GM19023 (cell line): ENCODE data around the gene MCTP1.
"Not testable (repeated sequence)": the region's sequence is repeated elsewhere in the genome, so short reads cannot be mapped to it uniquely, and the experiment has no call there.

Experiments
- ATAC-seq: cut with Tn5 transposase; IDR thresholded peaks from one replicate; pipeline ENCODE4 v1.9.1; 2021; ENCODE audit warnings: mild to moderate bottlenecking, moderate library complexity; ENCODE audit not compliant: unreplicated experiment

Gene MCTP1

GRCh38 chr5:95042037-95042436 is 242.9 kb downstream of the MCTP1 start:
- no peak for ATAC-seq

- ATAC-seq, result no peak
Observed at GRCh38 chr5:95035891-95036685, 248.8 kb downstream of the MCTP1 start.

DNA sequence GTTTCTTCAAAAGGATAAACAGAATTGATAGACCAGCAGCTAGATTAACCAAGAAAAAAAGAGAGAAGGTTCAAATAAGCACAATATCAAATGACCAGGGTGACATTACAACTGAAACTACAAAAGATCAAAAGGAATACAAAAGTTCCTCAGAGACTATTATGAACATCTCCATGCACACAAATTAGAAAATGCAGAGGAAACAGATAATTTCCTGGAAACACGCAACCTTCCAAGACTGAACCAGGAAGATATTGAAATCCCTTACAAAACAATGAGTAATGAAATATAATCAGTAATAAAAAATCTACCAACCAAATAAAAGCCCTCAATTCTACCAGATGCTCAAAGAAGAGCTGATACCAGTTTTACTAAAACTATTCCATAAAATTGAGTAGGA is 252.1 kb downstream of the MCTP1 start:
- ATAC-seq, result no peak

- no peak for ATAC-seq
Observed at GRCh38 chr5:95029569-95030366, 255.1 kb downstream of the MCTP1 start.

GRCh38 chr5:95027775-95028174 is 257.1 kb downstream of the MCTP1 start:
- ATAC-seq, result no peak

DNA sequence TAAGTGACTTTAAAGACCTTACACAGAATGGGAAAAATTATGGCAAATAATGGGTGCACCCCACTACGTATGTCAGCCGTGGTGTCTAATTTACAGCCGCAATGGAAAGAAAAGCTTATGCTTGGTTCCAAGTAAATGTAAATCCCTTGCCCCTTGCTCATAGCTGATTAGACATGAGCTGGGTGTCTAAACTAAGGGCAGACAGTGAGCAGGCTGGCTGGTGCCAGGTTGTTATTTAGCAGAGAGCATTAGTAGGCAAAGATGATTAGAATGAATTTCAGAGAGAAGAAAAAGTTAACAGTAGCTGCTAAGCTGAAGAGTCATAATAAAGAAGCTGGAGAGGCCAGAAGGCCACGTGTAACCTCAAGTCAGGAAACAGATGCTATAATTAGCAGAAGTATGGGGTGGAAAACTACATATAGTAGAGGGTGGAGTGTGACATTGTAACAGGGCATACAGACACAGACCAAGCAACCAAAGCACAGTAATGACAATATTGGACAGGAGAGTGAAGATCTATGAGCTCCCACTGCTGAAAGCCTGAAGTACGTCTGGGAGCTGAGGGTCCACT is 257.7 kb downstream of the MCTP1 start:
- ATAC-seq, result no peak

DNA sequence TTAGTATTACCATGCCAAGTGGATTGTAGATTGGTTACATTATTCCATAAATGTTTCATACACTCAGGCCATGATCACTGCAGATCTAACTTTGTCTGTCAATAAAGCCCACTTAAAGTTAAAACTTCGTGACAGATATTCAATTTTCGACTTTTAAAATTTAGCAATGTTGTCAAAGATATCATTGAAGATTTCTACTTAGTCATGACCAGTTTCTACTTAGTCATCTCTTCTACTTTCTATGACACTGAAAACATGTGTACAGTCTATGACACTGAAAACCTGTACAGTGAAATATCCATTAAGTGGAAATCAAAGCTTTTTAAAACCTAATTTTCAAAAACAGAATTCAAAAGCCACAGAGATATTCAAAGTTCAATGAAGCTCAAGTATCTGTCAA is 258.2 kb downstream of the MCTP1 start:
- ATAC-seq, result no peak

GRCh38 chr5:95022967-95023695 is 261.8 kb downstream of the MCTP1 start:
- ATAC-seq, result no peak

- ATAC-seq, result no peak
Observed at GRCh38 chr5:95020345-95020744, 264.5 kb downstream of the MCTP1 start.

DNA sequence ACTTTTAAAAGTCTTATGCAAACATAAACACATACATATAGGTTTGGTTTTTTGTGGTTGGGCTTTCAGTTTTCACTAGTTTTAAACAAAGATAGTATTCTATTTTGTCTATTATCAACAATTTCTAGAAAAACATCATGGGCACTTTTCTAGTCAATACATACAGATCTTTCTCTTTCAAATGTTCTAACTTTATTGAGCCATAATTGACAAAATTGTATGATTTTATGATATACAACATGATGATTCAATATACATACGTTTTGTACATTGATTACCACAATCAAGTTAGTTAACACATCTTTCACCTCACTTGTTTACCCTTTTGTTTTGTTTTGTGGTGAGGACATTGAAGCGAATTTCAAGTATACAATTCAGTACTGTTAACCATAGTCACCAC is 265.9 kb downstream of the MCTP1 start:
- ATAC-seq, result no peak

GRCh38 chr5:95018511-95018910 is 266.4 kb downstream of the MCTP1 start:
- ATAC-seq, result no peak

GRCh38 chr5:95009812-95010211 is 275.1 kb downstream of the MCTP1 start:
- no peak for ATAC-seq

DNA sequence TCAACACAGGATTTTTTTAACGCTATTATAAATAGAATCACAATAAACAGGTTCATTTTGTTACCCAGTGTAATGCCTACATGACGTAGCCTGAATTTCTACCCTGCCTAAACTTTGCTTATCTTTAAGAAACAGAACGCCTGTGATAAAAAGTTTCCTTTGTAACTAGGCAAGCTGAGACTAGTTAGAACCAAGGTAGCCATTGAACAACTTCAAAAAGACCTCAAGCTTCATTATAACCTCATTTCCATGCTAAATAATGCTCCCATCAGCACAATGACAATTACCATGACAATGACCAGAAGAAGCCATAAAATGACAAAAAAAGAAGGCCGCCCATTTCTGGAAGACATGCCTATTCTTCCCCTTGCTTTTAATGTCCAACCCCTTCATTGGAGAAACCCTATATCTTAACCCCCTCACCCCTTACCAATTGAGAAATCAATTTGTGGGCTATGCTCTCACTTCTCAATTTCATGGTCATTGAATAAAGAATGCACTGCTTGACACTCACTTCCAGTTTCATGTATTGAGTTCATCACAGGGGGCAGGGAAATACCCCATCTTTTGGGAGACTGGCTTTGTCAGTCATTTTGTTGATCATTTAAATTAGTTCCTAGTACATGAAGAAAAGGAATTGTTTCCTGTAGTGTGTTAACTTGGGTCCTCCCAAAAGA is 276.8 kb downstream of the MCTP1 start:
- peak; percentile 73 for ATAC-seq

GRCh38 chr5:95005811-95006210 is 279.1 kb downstream of the MCTP1 start:
- ATAC-seq, result no peak

DNA sequence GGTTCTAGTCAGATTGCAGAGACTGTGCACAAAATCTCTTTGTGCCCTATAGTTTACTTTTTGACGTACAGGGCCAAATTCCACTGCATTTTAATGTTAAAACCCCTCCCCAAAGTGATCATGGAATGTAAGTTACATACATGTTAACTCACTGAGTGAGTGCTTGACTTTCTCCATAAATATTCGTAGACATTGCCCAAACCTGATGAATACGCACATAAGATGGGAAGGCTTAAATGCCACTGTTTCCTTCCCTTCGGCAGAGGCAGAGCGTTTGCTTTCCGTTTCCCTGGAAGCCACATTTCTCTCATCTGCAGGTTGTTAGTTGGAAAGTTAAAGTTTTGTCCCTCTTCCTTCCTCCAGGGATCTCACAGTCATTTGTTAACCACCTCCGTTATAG is 286.2 kb downstream of the MCTP1 start:
- no peak for ATAC-seq

DNA sequence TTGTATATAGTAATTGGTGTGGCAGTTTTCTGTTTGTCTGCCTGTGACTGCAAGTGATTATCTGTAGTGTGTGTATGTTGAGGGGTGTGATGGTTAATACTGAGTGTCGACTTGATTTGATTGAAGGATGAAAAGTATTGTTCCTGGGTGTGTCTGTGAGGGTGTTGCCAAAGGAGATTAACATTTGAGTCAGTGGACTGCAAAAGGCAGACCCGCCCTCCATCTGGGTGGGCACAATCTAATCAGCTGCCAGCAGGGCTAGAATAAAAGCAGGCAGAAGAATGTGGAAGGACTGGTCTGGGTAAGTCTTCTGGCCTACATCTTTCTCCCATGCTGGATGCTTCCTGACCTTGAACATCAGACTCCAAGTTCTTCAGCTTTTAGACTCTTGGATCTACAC is 290.4 kb downstream of the MCTP1 start:
- ATAC-seq, result not testable (repeated sequence)

GRCh38 chr5:94993491-94993890 is 291.4 kb downstream of the MCTP1 start:
- no peak for ATAC-seq

DNA sequence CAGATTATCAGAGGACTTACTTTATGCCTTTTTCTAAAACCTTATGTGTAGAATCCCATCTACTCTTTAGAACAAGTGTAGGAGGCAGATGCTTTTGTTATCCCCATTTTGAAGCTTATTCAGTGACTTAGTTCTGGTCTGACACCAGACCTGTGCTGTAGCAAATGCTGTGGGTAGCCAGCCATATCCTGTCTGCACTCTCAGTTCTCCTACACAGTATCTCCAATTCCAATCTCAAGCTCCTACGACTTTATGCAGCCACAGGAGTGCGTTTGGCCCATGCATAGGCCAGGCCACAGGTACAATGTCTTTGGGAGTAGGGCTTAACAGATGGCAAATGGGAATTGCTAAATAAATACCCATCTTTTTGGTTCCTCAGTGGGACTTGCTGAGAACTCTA is 292.6 kb downstream of the MCTP1 start:
- ATAC-seq, result no peak

GRCh38 chr5:94983861-94984535 is 300.9 kb downstream of the MCTP1 start:
- ATAC-seq, result no peak

DNA sequence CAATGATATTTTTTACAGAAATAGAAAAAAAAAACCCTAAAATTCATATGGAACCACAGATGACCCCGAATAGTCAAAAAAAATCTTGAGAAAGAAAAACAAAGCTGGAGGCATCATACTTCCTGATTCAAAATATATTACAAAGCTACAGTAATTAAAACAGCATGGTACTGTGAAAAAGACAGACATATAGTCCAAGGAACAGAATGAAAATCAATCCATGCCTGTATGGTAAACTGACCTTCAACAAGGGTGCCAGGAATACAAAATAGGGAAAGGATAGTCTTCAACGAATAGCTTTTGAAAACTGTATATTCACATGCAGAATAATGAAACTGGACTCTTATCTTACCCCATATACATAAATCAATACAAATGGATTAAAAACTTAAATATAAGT is 307.5 kb downstream of the MCTP1 start:
- ATAC-seq, result no peak
